ENCODE data around the gene IRAK3. TPM values are rescaled to one million over a fixed set of nuclear protein-coding genes. Genes with fewer than 3 reads are reported as not detected.

IRAK3 gene
- total RNA-seq, 1 experiment from 2014 or later = 2.4 TPM

- H3K36me3 ChIP-seq (ENCODE audit: control insufficient read depth, insufficient read depth, low read length) = no peaks in the 10 kb centered on the region
- BruUV-seq (replicated peaks) = TSS peak; percentile 90
- H3K4me3 ChIP-seq (ENCODE audit: low read depth in 2 of 2, low read length in 2 of 2) = no peak overlapping the region
- ATAC-seq (no peak), DNase-seq (ENCODE audit: low read depth, low spot score) (no peak)
- H3K27ac ChIP-seq (ENCODE audit: low read length) = no peak overlapping the region
- TF ChIP-seq REST (IDR thresholded peaks at IDR 0.05; ENCODE audit: insufficient read depth in 1 of 2, low read depth in 2 of 2, low read length in 1 of 2) = no peak
- no peak for TF ChIP-seq POLR2AphosphoS5 (IDR thresholded peaks at IDR 0.05; ENCODE audit: low read depth, low read length)
- TF ChIP-seq SIN3A (IDR thresholded peaks at IDR 0.05; ENCODE audit: borderline replicate concordance, insufficient read depth, low read depth, low read length) = no peak
- no peak for TF ChIP-seq TCF7L2 (IDR thresholded peaks at IDR 0.05; ENCODE audit: low read depth, low read length)
- TF ChIP-seq CTCF (IDR thresholded peaks at IDR 0.05) = no peak
- H3K4me1 ChIP-seq (ENCODE audit: control insufficient read depth, insufficient read depth, low read length) = peaks cover 6% of the 10 kb centered on the region; the same call in 1 of the 2 replicates
- intact Hi-C loops (cut with micrococcal nuclease; ENCODE audit: unreplicated experiment) = no loop called here
- in situ Hi-C loops (cut with HindIII; ENCODE audit: low pct_unique_long_range_greater_than_20kb, low sequenced_read_pairs) = no loop called here
- H3K9me3 ChIP-seq (ENCODE audit: control insufficient read depth, insufficient read depth, low read depth, low read length) = no peaks in the 10 kb centered on the region
- POLR2A ChIA-PET = interaction anchor here (0.5 to 1.0 kb wide), 3 partner anchors 14 to 22 kb away, joined by 3 to 6 read pairs (median 3); no protein-coding TSS in a partner anchor
- H3K27me3 ChIP-seq (ENCODE audit: control insufficient read depth, insufficient read depth, low read length) = peaks cover 4% of the 10 kb centered on the region; the same call in 1 of the 2 replicates
- CTCF ChIA-PET = no interaction called here
Observed at GRCh38 chr12:66190519-66191370, 1.7 kb downstream of the IRAK3 start.

DNA sequence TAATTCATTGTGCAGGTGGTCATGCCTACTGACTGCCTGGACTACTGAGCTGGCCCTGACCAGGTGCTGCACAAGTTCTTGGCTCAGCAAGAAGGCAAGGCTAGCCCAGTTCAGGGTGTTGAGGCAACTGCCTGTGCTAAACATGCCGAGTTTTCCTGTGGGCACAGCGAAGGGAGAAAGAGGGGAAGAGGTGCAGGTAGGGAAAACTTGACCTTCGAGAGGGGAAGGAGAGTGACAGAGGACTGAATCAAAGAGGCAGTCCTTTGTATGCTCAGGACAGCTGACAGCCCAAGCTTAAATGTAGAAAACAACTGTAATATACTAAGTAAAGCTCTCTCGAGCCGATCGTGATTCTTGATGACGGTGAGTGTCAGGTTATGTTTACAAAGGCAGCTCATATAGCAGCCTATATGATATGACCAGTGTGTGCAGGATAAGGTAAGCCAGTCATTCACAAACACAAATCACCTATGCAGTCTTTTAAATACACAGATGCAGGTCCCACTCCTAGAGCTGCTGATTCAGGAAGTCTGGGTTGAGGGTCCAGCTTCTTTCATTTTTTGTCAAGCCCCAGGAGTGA is 2.6 kb downstream of the IRAK3 start:
- Histone ChIP-seq H3K4me1 (ENCODE audit: control insufficient read depth, insufficient read depth, low read length) (peaks cover 6% of the 10 kb centered on the region; the same call in 1 of the 2 replicates), H3K27ac (ENCODE audit: low read length) (no peak overlapping the region), H3K27me3 (ENCODE audit: control insufficient read depth, insufficient read depth, low read length) (peaks cover 4% of the 10 kb centered on the region; the same call in 1 of the 2 replicates), H3K36me3 (ENCODE audit: control insufficient read depth, insufficient read depth, low read length) (no peaks in the 10 kb centered on the region; the same call in 1 of the 2 replicates), H3K9me3 (ENCODE audit: control insufficient read depth, insufficient read depth, low read depth, low read length) (no peaks in the 10 kb centered on the region), H3K4me3 (ENCODE audit: low read depth in 2 of 2, low read length in 2 of 2) (peak overlapping the region in 1 of 2 experiments; percentile 20; a peak in 1 of 4 replicates)
- ChIA-PET CTCF (no interaction called here), POLR2A (interaction anchor here (1.0 kb wide), 1 partner anchor 15 kb away, joined by 6 read pairs; no protein-coding TSS in a partner anchor)
- BruUV-seq (replicated peaks) = no TSS peak
- no peak for TF ChIP-seq SIN3A (IDR thresholded peaks at IDR 0.05; ENCODE audit: borderline replicate concordance, insufficient read depth, low read depth, low read length)
- TF ChIP-seq REST (IDR thresholded peaks at IDR 0.05; ENCODE audit: insufficient read depth in 1 of 2, low read depth in 2 of 2, low read length in 1 of 2) = no peak
- no peak for TF ChIP-seq CTCF (IDR thresholded peaks at IDR 0.05)
- TF ChIP-seq POLR2AphosphoS5 (IDR thresholded peaks at IDR 0.05; ENCODE audit: low read depth, low read length) = no peak
- no peak for TF ChIP-seq TCF7L2 (IDR thresholded peaks at IDR 0.05; ENCODE audit: low read depth, low read length)
- ATAC-seq = no peak
- in situ Hi-C loops (cut with HindIII; ENCODE audit: low pct_unique_long_range_greater_than_20kb, low sequenced_read_pairs) = no loop called here
- intact Hi-C loops (cut with micrococcal nuclease; ENCODE audit: unreplicated experiment) = no loop called here
- no peak for DNase-seq (ENCODE audit: low read depth, low spot score)
